ENCODE measurements around the gene SLC25A11.

The SLC25A11 gene

DNA sequence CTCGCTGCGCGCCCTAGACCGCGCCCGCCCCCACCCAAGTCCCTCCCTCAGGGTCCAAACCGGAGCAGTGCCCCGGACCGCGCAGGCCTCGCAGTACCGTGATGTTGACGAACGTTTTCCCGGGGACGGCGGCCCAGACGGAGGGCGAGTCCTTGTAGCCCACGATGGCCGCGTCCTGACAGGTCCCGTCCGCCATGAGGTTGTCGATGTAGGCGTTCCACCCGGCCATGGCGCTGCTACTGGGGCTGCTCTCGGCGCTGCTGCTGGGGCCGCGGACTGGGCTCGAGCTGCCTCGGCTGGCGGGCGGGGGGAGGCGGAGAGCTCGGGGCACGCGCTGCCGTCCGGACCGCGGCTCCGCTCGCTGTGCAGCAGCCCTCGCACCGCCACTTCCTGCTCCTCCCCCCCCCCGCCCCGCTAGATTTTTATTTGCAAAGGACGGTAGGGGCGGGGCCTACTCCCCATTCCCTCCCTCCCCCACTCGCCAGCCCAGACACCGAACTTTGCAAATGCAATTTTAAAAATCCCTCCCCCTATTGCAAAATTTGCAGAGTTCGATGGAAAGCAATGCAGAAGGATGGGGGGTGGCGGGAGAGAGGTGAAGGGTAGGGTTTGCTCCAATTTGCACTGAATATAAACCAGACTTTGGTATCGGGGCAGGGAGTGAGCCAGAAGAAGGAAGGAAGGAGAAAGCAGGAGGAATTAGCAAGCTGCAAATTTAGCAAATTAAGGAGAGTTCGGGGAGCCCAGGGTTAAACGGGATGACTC, 8.5 kb upstream of the SLC25A11 start, which contains the start of gene PFN1:
Gene PFN1, minus strand, starts transcription at position 365 of the 765 bp plus-strand sequence. Its CDS starts 136 bp downstream, at position 229.
- peak within 1 kb of the TSS; percentile 77 for H3K4me3 ChIP-seq (ENCODE audit: low read length)
- TF ChIP-seq CTCF (IDR thresholded peaks at IDR 0.05; ENCODE audit: insufficient read depth, low read depth, low read length, missing control alignments), result no peak
- DNase-seq (ENCODE audit: low read depth), result peak; percentile 95

GRCh38 chr17:4947411-4948165, 7.7 kb upstream of the SLC25A11 start:
- peak overlapping the region; percentile 77 for H3K4me3 ChIP-seq (ENCODE audit: low read length)
- DNase-seq (ENCODE audit: low read depth), result no peak
- TF ChIP-seq CTCF (IDR thresholded peaks at IDR 0.05; ENCODE audit: insufficient read depth, low read depth, low read length, missing control alignments), result no peak

- DNase-seq (ENCODE audit: low read depth), result no peak
These were observed 7.2 kb upstream of the SLC25A11 start for GRCh38 chr17:4947010-4947410.

GRCh38 chr17:4946312-4946976, 6.6 kb upstream of the SLC25A11 start:
- peak overlapping the region; percentile 77 for H3K4me3 ChIP-seq (ENCODE audit: low read length)
- no peak for DNase-seq (ENCODE audit: low read depth)
- TF ChIP-seq CTCF (IDR thresholded peaks at IDR 0.05; ENCODE audit: insufficient read depth, low read depth, low read length, missing control alignments), result no peak

More at GRCh38 chr17:4947010-4947410, 7.2 kb upstream of the SLC25A11 start:
- peak overlapping the region; percentile 77 for H3K4me3 ChIP-seq (ENCODE audit: low read length)
- TF ChIP-seq CTCF (IDR thresholded peaks at IDR 0.05; ENCODE audit: insufficient read depth, low read depth, low read length, missing control alignments), result no peak

GRCh38 chr17:4945944-4946280, 6.1 kb upstream of the SLC25A11 start:
- H3K4me3 ChIP-seq (ENCODE audit: low read length), result peak overlapping the region; percentile 77
- no peak for TF ChIP-seq CTCF (IDR thresholded peaks at IDR 0.05; ENCODE audit: insufficient read depth, low read depth, low read length, missing control alignments)
- DNase-seq (ENCODE audit: low read depth), result no peak

DNA sequence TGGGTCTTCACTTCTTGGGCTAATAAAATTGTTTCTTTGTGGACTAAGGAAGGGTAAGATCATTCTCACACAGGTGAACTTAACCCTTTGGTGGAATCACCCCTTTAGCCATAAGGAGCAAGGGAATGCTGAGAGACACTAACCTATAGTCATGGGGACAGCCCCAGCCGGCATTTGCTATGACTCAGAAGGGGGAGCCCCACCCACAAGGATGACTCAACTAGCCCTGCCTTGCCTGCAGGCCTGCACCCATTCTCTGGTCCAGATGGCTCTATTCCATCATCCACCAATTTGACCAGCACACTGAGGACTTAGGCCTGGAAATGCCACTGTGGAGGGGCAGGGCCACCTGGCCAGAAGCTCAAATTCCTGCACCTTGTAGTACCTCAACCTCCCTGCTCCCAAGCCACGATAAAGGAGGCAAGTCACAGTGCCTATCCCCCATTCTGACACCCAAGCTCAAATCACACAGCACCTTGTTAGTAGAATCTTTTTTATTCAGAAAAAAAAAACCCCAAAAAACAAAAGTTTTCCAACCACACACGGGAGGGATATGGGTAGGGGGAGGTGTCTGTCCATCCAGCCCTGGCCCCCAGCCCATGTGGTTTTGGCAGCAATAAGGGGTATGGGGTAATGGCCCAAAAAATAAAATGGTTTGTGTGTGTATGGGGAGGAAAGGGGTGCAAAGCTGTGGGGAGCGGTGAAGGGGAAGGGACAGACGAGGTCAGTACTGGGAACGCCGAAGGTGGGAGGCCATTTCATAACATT, 5.5 kb upstream of the SLC25A11 start:
- no peak for TF ChIP-seq CTCF (IDR thresholded peaks at IDR 0.05; ENCODE audit: insufficient read depth, low read depth, low read length, missing control alignments)
- DNase-seq (ENCODE audit: low read depth), result peak; percentile 95
- peak overlapping the region; percentile 9 for H3K4me3 ChIP-seq (ENCODE audit: low read length)

Measured in epithelial cell of esophagus (primary cell).